ENCODE results near the gene VSTM2L. TPM values are rescaled to one million over a fixed set of nuclear protein-coding genes. Genes with fewer than 3 reads are reported as not detected.

The VSTM2L gene
- total RNA-seq, 4 donors from 2014 or later: 0.78 to 1.4 TPM; not detected in 2

DNA sequence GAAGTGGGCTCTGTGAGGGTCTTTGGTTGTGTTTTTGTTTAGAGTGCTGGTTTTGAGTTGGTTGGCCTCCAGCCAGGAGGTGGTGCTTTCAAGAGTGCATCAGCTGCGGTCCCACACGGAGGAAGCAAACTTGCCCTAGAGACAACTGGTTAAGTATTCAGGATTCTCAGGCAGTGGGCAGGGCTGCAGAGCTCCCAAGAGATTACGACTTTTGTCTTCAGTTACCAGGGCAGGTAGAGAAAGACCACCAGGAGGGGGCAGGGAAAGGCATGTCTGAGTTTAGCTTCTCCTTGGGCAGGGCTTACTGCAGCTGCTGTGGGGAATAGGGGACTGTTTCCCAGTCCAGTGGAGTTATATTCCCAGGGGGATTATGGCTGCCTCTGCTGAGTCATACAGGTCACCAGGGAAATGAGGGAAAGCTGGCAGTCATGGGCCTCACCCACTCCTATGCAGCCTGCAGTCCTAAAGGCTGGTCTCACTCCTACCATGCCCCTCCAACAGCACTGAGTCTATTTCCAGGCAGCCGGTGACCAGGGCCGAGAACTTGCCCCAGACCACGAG, 66.0 kb downstream of the VSTM2L start:
- WGBS: 75% methylated on average over 6 of the region's 6 CpGs

DNA sequence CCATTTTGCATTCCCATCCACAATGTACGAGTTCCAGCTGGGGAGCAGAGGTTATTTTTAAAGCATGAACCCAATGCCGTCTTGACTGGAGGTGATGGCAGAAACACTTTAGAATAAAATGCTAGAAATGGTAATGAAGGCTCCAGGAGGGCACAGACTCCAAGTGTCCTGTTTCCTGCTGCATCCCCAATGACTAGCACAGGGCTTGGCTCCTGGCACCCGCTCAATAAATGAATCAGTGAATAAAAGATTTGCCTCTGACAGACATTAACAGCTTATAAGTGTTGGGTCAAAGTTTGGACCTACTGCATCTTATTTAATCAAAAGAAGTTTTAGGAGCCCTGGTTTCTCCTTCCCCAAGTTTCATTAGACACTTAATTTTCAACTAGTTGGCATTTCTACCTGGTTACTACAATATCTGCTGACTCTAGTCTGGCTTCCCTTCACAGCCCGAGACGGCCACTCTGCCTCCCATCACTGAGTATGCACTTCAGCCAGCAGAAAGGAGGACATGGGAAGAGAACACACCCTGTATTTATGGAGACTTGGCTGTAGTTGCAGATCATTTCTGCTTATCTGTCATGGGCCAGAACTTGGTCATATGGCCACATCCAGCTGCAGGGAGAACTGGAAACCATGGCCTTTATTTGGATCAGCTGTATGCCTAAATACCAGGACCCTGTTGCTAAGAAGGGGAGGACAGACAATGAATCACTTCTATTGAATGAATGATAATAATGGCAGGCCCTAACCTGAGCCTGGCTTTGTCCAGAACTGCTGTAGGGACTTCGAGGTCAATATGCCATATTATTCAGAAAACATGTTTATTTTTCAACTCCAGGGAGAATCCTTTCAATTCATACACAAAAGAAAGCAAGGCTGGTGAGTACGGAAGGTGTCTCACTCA, 67.3 kb downstream of the VSTM2L start:
- Histone ChIP-seq H3K9me3 (peaks cover 4% of the 10 kb centered on the region), H3K4me3 (no peak overlapping the region), H3K27ac (no peak overlapping the region), H3K36me3 (no peaks in the 10 kb centered on the region), H3K27me3 (no peaks in the 10 kb centered on the region), H3K4me1 (no peaks in the 10 kb centered on the region)
- DNase-seq (ENCODE audit: low spot score in 2 of 2): peak in 1 of 2 donors; percentile 13
- no peak for TF ChIP-seq POLR2A (IDR thresholded peaks at IDR 0.05)
- no peak for TF ChIP-seq EP300 (IDR thresholded peaks at IDR 0.05)
- TF ChIP-seq, protein P1, sequence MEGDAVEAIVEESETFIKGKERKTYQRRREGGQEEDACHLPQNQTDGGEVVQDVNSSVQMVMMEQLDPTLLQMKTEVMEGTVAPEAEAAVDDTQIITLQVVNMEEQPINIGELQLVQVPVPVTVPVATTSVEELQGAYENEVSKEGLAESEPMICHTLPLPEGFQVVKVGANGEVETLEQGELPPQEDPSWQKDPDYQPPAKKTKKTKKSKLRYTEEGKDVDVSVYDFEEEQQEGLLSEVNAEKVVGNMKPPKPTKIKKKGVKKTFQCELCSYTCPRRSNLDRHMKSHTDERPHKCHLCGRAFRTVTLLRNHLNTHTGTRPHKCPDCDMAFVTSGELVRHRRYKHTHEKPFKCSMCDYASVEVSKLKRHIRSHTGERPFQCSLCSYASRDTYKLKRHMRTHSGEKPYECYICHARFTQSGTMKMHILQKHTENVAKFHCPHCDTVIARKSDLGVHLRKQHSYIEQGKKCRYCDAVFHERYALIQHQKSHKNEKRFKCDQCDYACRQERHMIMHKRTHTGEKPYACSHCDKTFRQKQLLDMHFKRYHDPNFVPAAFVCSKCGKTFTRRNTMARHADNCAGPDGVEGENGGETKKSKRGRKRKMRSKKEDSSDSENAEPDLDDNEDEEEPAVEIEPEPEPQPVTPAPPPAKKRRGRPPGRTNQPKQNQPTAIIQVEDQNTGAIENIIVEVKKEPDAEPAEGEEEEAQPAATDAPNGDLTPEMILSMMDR (IDR thresholded peaks at IDR 0.05): no peak
- TF ChIP-seq POLR2AphosphoS5 (IDR thresholded peaks at IDR 0.05): no peak
- 71% methylated on average over 7 of the region's 7 CpGs for WGBS

More for the DNA sequence above, 66.0 kb downstream of the VSTM2L start:
- H3K4me1 ChIP-seq: no peaks in the 10 kb centered on the region
- no peak for TF ChIP-seq POLR2AphosphoS5 (IDR thresholded peaks at IDR 0.05)
- TF ChIP-seq POLR2A (IDR thresholded peaks at IDR 0.05): no peak
- TF ChIP-seq EP300 (IDR thresholded peaks at IDR 0.05): no peak
- TF ChIP-seq, protein P1 (IDR thresholded peaks at IDR 0.05): no peak
- H3K27me3 ChIP-seq: no peaks in the 10 kb centered on the region
- no peak overlapping the region for H3K27ac ChIP-seq
- H3K36me3 ChIP-seq: no peaks in the 10 kb centered on the region
- H3K4me3 ChIP-seq: no peak overlapping the region
- DNase-seq (ENCODE audit: low spot score in 2 of 2): peak in 1 of 2 donors; percentile 65
- H3K9me3 ChIP-seq: peaks cover 4% of the 10 kb centered on the region

DNA sequence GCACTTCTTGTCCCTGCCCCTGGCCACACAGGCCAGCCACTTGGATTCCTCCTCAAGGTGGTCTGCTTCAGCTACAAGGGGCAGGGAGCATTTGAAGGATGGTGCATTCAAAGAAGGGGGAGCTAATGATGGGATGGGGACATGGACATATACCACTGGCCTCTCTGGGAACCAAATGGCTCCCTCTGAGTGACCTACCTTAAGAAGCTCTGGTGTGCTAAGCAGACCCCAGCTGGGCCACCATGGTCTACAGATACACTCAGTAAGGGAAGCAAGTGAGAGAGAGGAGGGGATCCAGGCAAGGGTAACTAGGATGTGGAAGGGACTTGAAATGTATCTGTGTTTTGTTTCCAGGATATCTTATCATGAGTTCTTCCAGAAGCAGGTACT, 67.9 kb downstream of the VSTM2L start:
- Histone ChIP-seq H3K36me3 (no peaks in the 10 kb centered on the region), H3K9me3 (peaks cover 4% of the 10 kb centered on the region), H3K27me3 (no peaks in the 10 kb centered on the region), H3K4me1 (no peaks in the 10 kb centered on the region), H3K27ac (no peak overlapping the region), H3K4me3 (no peak overlapping the region)
- DNase-seq (ENCODE audit: low spot score in 2 of 2): peak in 1 of 2 donors; percentile 20
- TF ChIP-seq EP300 (IDR thresholded peaks at IDR 0.05): no peak
- TF ChIP-seq POLR2A (IDR thresholded peaks at IDR 0.05): no peak
- no peak for TF ChIP-seq POLR2AphosphoS5 (IDR thresholded peaks at IDR 0.05)
- TF ChIP-seq, protein P1 (IDR thresholded peaks at IDR 0.05): no peak

DNA sequence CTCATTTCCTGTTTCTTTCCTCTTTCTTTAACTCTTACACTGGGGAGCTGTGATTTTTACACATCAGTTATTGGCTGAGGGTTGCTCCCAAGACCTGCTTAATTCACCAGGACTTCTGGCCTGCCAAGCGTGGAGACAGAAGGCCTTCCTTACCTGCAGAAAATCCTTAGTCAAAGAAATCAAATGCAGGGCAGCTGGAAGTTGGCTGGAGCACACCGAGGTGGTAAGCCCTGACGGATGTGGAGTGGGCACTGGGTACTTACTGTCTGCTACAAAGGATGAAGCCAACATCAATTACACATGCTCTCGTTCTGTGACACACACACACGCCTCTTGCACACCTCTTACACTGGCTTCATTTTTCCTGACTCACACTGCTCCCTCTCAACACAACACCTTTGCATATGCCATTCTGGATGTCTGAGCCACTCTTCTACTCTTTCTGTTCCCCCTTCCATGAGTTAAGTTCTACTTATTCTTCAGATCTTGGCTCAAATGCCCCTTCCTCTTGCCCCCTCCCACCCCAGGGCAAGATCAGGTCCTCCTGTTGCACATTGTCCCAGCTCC, 68.7 kb downstream of the VSTM2L start:
- no peak overlapping the region for H3K4me3 ChIP-seq
- H3K27ac ChIP-seq: no peak overlapping the region
- peaks cover 4% of the 10 kb centered on the region for H3K9me3 ChIP-seq
- H3K27me3 ChIP-seq: no peaks in the 10 kb centered on the region
- TF ChIP-seq POLR2A (IDR thresholded peaks at IDR 0.05) (no peak), POLR2AphosphoS5 (IDR thresholded peaks at IDR 0.05) (no peak), EP300 (IDR thresholded peaks at IDR 0.05) (no peak)
- TF ChIP-seq, protein P1 (IDR thresholded peaks at IDR 0.05): no peak
- no peaks in the 10 kb centered on the region for H3K36me3 ChIP-seq
- no peaks in the 10 kb centered on the region for H3K4me1 ChIP-seq
- DNase-seq (ENCODE audit: low spot score in 2 of 2): peak in 1 of 2 donors; percentile 44
- WGBS: 94% methylated on average over 5 of the region's 5 CpGs

All from suprapubic skin (tissue), 4 donors.